Astrocyte of the spinal cord (primary cell): Measurements from ENCODE around the gene PDPK1.

ENCODE experiments used
- DNase-seq: peaks from one replicate; pipeline ENCODE4 v3.0.0; 2011; ENCODE audit warnings: low read depth, low spot score
- H3K4me3 ChIP-seq: 2 replicates; pipeline ENCODE4 v1.5.1; 2011; ENCODE audit warnings: low read depth, mild to moderate bottlenecking, low read length, moderate library complexity
- CTCF ChIP-seq: IDR thresholded peaks from 2 replicates; pipeline ENCODE4 v1.5.1; 2012; ENCODE audit warnings: low read depth, mild to moderate bottlenecking, low read length, inconsistent platforms
- in situ Hi-C: cut with HindIII; loops from 2 replicates; pipeline ENCODE4 v1.10.0; 2017; ENCODE audit warnings: low sequenced_read_pairs

Gene PDPK1

DNA sequence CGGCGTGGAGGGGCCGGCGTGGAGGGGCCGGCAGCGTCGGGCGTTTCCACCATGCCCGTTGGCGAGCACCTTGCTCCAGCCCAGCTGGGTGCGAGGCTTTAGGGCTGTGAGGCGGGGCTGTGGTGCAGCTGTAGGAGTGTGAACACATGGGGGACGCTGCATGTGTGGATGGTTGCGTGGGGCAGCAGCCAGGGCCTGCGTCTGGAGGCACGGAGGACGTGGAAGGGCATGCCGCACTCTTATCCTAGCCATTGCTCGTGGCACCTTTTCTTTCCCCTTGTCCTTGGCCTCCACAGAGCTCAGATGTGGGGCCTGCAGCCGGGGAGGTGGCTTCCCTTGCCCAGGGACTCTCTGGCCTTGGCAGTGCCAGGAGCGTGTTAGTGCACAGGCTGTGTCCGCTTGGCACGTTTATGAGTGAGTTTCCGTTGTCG is 47.8 kb downstream of the PDPK1 start:
- no peak for TF ChIP-seq CTCF
- in situ Hi-C loops = no loop called here
- no peak overlapping the region for H3K4me3 ChIP-seq
- no peak for DNase-seq

DNA sequence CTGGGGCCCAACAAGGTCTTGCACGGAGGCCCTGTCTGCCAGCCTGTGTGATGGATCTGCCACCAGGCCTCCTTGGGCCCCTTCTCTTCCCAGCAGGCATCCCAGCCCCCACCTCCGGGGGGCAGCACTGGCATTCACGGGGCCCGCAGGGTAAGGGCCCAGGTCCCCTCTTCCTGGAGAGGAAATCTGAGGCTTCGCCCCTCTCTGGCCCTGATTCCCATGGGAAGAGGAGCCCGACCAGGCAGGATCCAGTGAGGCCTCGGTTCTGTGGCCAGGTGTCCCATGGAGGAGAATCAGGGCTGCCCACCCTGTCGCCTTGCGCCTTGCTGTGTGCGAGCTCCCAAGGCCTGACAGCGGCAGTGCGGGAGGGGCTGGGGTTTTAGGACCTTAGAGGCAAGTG is 48.4 kb downstream of the PDPK1 start:
- H3K4me3 ChIP-seq = no peak overlapping the region
- TF ChIP-seq CTCF = peak; percentile 35
- in situ Hi-C loops = no loop called here
- DNase-seq = no peak

- no peak for DNase-seq
- in situ Hi-C loops = no loop called here
- TF ChIP-seq CTCF = no peak
- H3K4me3 ChIP-seq = no peak overlapping the region
Measured at GRCh38 chr16:2586901-2587480, 49.2 kb downstream of the PDPK1 start.

- no peak overlapping the region for H3K4me3 ChIP-seq
- no peak for DNase-seq
- TF ChIP-seq CTCF = no peak
- in situ Hi-C loops = no loop called here
Measured at GRCh38 chr16:2587891-2588565, 50.2 kb downstream of the PDPK1 start.

DNA sequence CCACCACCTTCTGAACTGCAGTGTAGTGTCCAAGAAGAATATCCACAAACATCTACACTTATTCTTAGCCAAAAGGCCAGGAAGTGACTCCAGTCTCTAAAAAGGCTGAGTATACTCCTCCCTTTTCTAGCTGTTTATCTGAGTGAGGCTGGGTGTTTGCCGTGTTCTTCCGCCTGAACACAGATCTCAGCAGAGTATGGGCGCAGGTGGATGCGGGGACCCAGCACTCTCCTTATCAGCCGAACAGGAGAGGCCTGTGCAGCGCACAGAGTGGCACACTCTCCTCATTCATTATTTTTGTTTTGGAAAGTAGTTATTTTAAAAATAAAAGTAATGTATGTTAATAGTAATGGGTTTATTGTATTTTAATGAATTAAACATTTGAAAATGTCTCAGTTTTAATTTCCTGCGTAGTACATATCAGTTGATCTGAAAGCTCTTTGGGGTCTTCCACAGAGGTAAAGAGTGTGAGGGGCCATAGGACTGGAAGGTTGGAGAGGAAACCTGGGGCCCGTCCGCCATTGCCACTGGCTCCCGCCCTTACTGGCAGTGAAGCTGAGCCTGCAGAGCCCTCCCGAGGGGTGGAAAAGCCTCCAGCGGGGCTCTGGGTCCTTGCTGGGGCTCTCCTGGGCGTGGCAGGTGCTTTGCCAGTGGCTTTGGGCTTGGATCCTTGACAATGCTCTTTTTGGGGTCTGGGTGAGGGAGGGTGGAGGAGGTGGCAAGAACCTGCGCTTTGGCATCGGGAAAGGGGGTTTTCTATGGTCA is 53.8 kb downstream of the PDPK1 start:
- DNase-seq = no peak
- no peak overlapping the region for H3K4me3 ChIP-seq
- no peak for TF ChIP-seq CTCF
- in situ Hi-C loops = no loop called here

- TF ChIP-seq CTCF = no peak
- DNase-seq = no peak
- in situ Hi-C loops = no loop called here
- H3K4me3 ChIP-seq = no peak overlapping the region
Measured at GRCh38 chr16:2592786-2593185, 55.0 kb downstream of the PDPK1 start.
